ENCODE measurements around the gene ZNF511. TPM values are rescaled to one million over a fixed set of nuclear protein-coding genes. Genes with fewer than 3 reads are reported as not detected.

The ZNF511 gene
- polyA plus RNA-seq, 1 donor from 2014 or later = 17.6 TPM

GRCh38 chr10:133292919-133293809 lies 15.6 kb upstream of the ZNF511 start:
- H3K4me3 ChIP-seq (ENCODE audit: low read length) = no peak overlapping the region
- no peaks in the 10 kb centered on the region for H4K20me1 ChIP-seq (ENCODE audit: insufficient read depth)
- H2AFZ ChIP-seq (ENCODE audit: low read depth, low read length) = no peak overlapping the region
- no peak overlapping the region for H3K9ac ChIP-seq (ENCODE audit: low read length)
- no peaks in the 10 kb centered on the region for H3K9me2 ChIP-seq (ENCODE audit: insufficient read depth, low read length)
- H3K36me3 ChIP-seq (ENCODE audit: insufficient read depth, low read length) = no peaks in the 10 kb centered on the region
- no peaks in the 10 kb centered on the region for H3K27me3 ChIP-seq (ENCODE audit: insufficient read depth, low read depth, low read length)
- no peak overlapping the region for H3K4me2 ChIP-seq (ENCODE audit: low read length)
- H3K27ac ChIP-seq (ENCODE audit: low read length) = no peak overlapping the region
- TF ChIP-seq EZH2 (IDR thresholded peaks at IDR 0.05; ENCODE audit: borderline replicate concordance, insufficient read depth, low read length, poor library complexity, severe bottlenecking) (no peak), TAF1 (IDR thresholded peaks at IDR 0.05; ENCODE audit: low read depth) (no peak)
- no peaks in the 10 kb centered on the region for H3F3A ChIP-seq (ENCODE audit: insufficient read depth, low read length, poor library complexity, severe bottlenecking)
- H3K9me3 ChIP-seq (ENCODE audit: low read length) = no peaks in the 10 kb centered on the region
- no peaks in the 10 kb centered on the region for H3K79me2 ChIP-seq (replicated peaks; ENCODE audit: insufficient read depth, low read length)

- Histone ChIP-seq H3K9ac (ENCODE audit: low read length) (no peak overlapping the region), H3K27me3 (ENCODE audit: insufficient read depth, low read depth, low read length) (no peaks in the 10 kb centered on the region), H2AFZ (ENCODE audit: low read depth, low read length) (no peak overlapping the region), H3F3A (ENCODE audit: insufficient read depth, low read length, poor library complexity, severe bottlenecking) (no peaks in the 10 kb centered on the region), H3K79me2 (replicated peaks; ENCODE audit: insufficient read depth, low read length) (no peaks in the 10 kb centered on the region), H3K27ac (ENCODE audit: low read length) (no peak overlapping the region), H3K9me2 (ENCODE audit: insufficient read depth, low read length) (no peaks in the 10 kb centered on the region), H3K36me3 (ENCODE audit: insufficient read depth, low read length) (no peaks in the 10 kb centered on the region), H3K9me3 (ENCODE audit: low read length) (no peaks in the 10 kb centered on the region), H3K4me3 (ENCODE audit: low read length) (no peak overlapping the region), H4K20me1 (ENCODE audit: insufficient read depth) (no peaks in the 10 kb centered on the region), H3K4me2 (ENCODE audit: low read length) (no peak overlapping the region)
- TF ChIP-seq REST (IDR thresholded peaks at IDR 0.05; ENCODE audit: borderline replicate concordance) = no peak
- TF ChIP-seq POLR2AphosphoS5 (IDR thresholded peaks at IDR 0.05) = no peak
- no peak for TF ChIP-seq RAD21 (conservative IDR thresholded peaks at IDR 0.05)
- no peak for TF ChIP-seq SMC3 (conservative IDR thresholded peaks at IDR 0.05; ENCODE audit: poor library complexity)
- no peak for TF ChIP-seq EZH2 (IDR thresholded peaks at IDR 0.05; ENCODE audit: borderline replicate concordance, insufficient read depth, low read length, poor library complexity, severe bottlenecking)
Observed at GRCh38 chr10:133293810-133294119, 14.9 kb upstream of the ZNF511 start.

GRCh38 chr10:133294189-133294588 lies 14.5 kb upstream of the ZNF511 start:
- Histone ChIP-seq H3K4me3 (ENCODE audit: low read length) (no peak overlapping the region), H4K20me1 (ENCODE audit: insufficient read depth) (no peaks in the 10 kb centered on the region), H3K79me2 (replicated peaks; ENCODE audit: insufficient read depth, low read length) (no peaks in the 10 kb centered on the region), H2AFZ (ENCODE audit: low read depth, low read length) (no peak overlapping the region), H3F3A (ENCODE audit: insufficient read depth, low read length, poor library complexity, severe bottlenecking) (no peaks in the 10 kb centered on the region), H3K4me2 (ENCODE audit: low read length) (no peak overlapping the region), H3K9me3 (ENCODE audit: low read length) (no peaks in the 10 kb centered on the region), H3K27me3 (ENCODE audit: insufficient read depth, low read depth, low read length) (no peaks in the 10 kb centered on the region), H3K36me3 (ENCODE audit: insufficient read depth, low read length) (no peaks in the 10 kb centered on the region), H3K9me2 (ENCODE audit: insufficient read depth, low read length) (no peaks in the 10 kb centered on the region), H3K9ac (ENCODE audit: low read length) (no peak overlapping the region), H3K27ac (ENCODE audit: low read length) (no peak overlapping the region)
- TF ChIP-seq MXI1 (conservative IDR thresholded peaks at IDR 0.05; ENCODE audit: poor library complexity, severe bottlenecking) (no peak), POLR2AphosphoS5 (IDR thresholded peaks at IDR 0.05) (no peak), RAD21 (conservative IDR thresholded peaks at IDR 0.05) (no peak), EP300 (conservative IDR thresholded peaks at IDR 0.05; ENCODE audit: poor library complexity, severe bottlenecking) (no peak), EZH2 (IDR thresholded peaks at IDR 0.05; ENCODE audit: borderline replicate concordance, insufficient read depth, low read length, poor library complexity, severe bottlenecking) (no peak), REST (IDR thresholded peaks at IDR 0.05; ENCODE audit: borderline replicate concordance) (no peak), TAF1 (IDR thresholded peaks at IDR 0.05; ENCODE audit: low read depth) (no peak), CTCF (IDR thresholded peaks at IDR 0.05; ENCODE audit: poor library complexity, severe bottlenecking) (no peak), SMC3 (conservative IDR thresholded peaks at IDR 0.05; ENCODE audit: poor library complexity) (no peak)

Measured in neural cell (in vitro differentiated cells).